AG04449 (cell line): ENCODE measurements around the gene BRMS1.
A peak's percentile ranks its signal among the peaks of the same experiment; 100 is the strongest.

Experiments used
- CTCF ChIA-PET: fragments of 350-600 bp; formaldehyde crosslinking; extraction: SDS; loops from one replicate; lab custom pipeline; 2021; ENCODE audit warnings: antibody characterized with exemption; lab: Yijun Ruan, JAX
- POLR2A ChIA-PET: fragments of 400-600, 350-600 bp; formaldehyde crosslinking; extraction: SDS; loops from one replicate; lab custom pipeline; 2020; ENCODE audit warnings: antibody characterized with exemption, inconsistent platforms; lab: Yijun Ruan, JAX
- DNase-seq: peaks from one replicate; pipeline ENCODE4 v3.0.0-alpha.2; 2010; ENCODE audit warnings: low read depth, low spot score
- H3K4me3 ChIP-seq: 2 replicates; pipeline ENCODE4 v1.5.1; 2011; ENCODE audit warnings: low read depth, mild to moderate bottlenecking, control low read depth, low read length
- CTCF ChIP-seq: IDR thresholded peaks from one replicate; pipeline ENCODE4 v1.5.1; 2011; ENCODE audit warnings: mild to moderate bottlenecking, moderate library complexity, low read length, control low read depth, inconsistent platforms; ENCODE audit not compliant: insufficient read depth; ENCODE audit errors: missing control alignments

BRMS1 gene

GRCh38 chr11:66314561-66315497 is 30.1 kb downstream of the BRMS1 start:
- TF ChIP-seq CTCF = no peak
- POLR2A ChIA-PET = interaction anchor here (1.0 to 4.3 kb wide), 5 partner anchors 11 to 26 kb away, joined by 5 to 106 read pairs (median 60); partner anchors contain the start of genes RIN1 and YIF1A
- DNase-seq = no peak
- CTCF ChIA-PET = interaction anchor here (1.2 to 8.6 kb wide), 6 partner anchors 18 to 124 kb away, joined by 4 to 260 read pairs (median 119); partner anchors contain the start of genes B4GAT1, BRMS1, MRPL11 and RIN1
- H3K4me3 ChIP-seq = peak overlapping the region; percentile 91

GRCh38 chr11:66314186-66314501 is 30.8 kb downstream of the BRMS1 start:
- CTCF ChIA-PET = interaction anchor here (1.4 to 8.6 kb wide), 8 partner anchors 8 to 125 kb away, joined by 3 to 260 read pairs (median 85); partner anchors contain the start of genes B4GAT1, BRMS1, MRPL11 and RIN1
- TF ChIP-seq CTCF = no peak
- DNase-seq = no peak
- POLR2A ChIA-PET = interaction anchor here (1.2 to 4.3 kb wide), 4 partner anchors 13 to 25 kb away, joined by 4 to 106 read pairs (median 40); partner anchors contain the start of genes RIN1 and YIF1A
- peak overlapping the region; percentile 91 for H3K4me3 ChIP-seq

- POLR2A ChIA-PET = interaction anchor here (0.6 to 4.3 kb wide), 19 partner anchors 8 to 454 kb away, joined by 3 to 106 read pairs (median 5); partner anchors contain the start of genes BRMS1, RBM4, RIN1 and TMEM151A
- peak; percentile 55 for TF ChIP-seq CTCF
- CTCF ChIA-PET = interaction anchor here (0.7 to 8.6 kb wide), 11 partner anchors 9 to 125 kb away, joined by 3 to 260 read pairs (median 18); partner anchors contain the start of genes B4GAT1, BRMS1, MRPL11 and RAB1B
- peak overlapping the region; percentile 91 for H3K4me3 ChIP-seq
- no peak for DNase-seq
Observed at GRCh38 chr11:66313321-66314185, 31.4 kb downstream of the BRMS1 start.

GRCh38 chr11:66312549-66313320 is 32.2 kb downstream of the BRMS1 start:
- POLR2A ChIA-PET = interaction anchor here (0.6 to 4.3 kb wide), 28 partner anchors 9 to 454 kb away, joined by 3 to 106 read pairs (median 4); partner anchors contain the start of genes B4GAT1, BRMS1, RBM4 and RIN1
- peak overlapping the region; percentile 91 for H3K4me3 ChIP-seq
- DNase-seq = peak; percentile 94
- no peak for TF ChIP-seq CTCF
- CTCF ChIA-PET = interaction anchor here (0.6 to 8.6 kb wide), 18 partner anchors 9 to 126 kb away, joined by 3 to 260 read pairs (median 14); partner anchors contain the start of genes B4GAT1, BRMS1, MRPL11 and RAB1B

- peak overlapping the region; percentile 63 for H3K4me3 ChIP-seq
- POLR2A ChIA-PET = interaction anchor here (0.7 to 4.3 kb wide), 25 partner anchors 10 to 326 kb away, joined by 3 to 106 read pairs (median 5); partner anchors contain the start of genes B4GAT1, BRMS1, RBM4 and RIN1
- DNase-seq = no peak
- CTCF ChIA-PET = interaction anchor here (0.6 to 8.6 kb wide), 31 partner anchors 10 to 110 kb away, joined by 3 to 260 read pairs (median 5); partner anchors contain the start of genes B4GAT1, BRMS1, RAB1B and RIN1
- peak; percentile 90 for TF ChIP-seq CTCF
Observed at GRCh38 chr11:66311965-66312548, 32.8 kb downstream of the BRMS1 start.
